HepG2 (cell line): ENCODE results near the gene GMFB. TPM values are rescaled to one million over a fixed set of nuclear protein-coding genes. Genes with fewer than 3 reads are reported as not detected.

ENCODE experiments used
- BRD4 ChIP-seq: sonication (generic); formaldehyde crosslinking; IDR thresholded peaks from 2 replicates; pipeline ENCODE4 v1.4.0; 2020; ENCODE audit warnings: missing genetic modification reagents
- CSRNP2 ChIP-seq: sonication (generic); formaldehyde crosslinking; conservative IDR thresholded peaks from 2 replicates; pipeline ENCODE4 v1.8.0; 2022; ENCODE audit warnings: low read depth, missing genetic modification reagents
- FOSL2 ChIP-seq: sonication (generic); formaldehyde crosslinking; IDR thresholded peaks from 2 replicates; pipeline ENCODE4 v1.4.0; 2020; ENCODE audit warnings: missing genetic modification reagents
- IKZF4 ChIP-seq: sonication (generic); formaldehyde crosslinking; IDR thresholded peaks from 2 replicates; pipeline ENCODE4 v1.5.1; 2020; ENCODE audit warnings: borderline replicate concordance, mild to moderate bottlenecking, low read depth, missing genetic modification reagents; ENCODE audit errors: not compliant biosample characterization
- JARID2 ChIP-seq: sonication (generic); formaldehyde crosslinking; IDR thresholded peaks from 2 replicates; pipeline ENCODE4 v1.8.1; 2023; ENCODE audit warnings: missing genetic modification reagents, inconsistent platforms; ENCODE audit not compliant: insufficient replicate concordance
- MBNL3 ChIP-seq: fragments of 250-450 bp; sonication (Bioruptor Pico); conservative IDR thresholded peaks from 2 replicates; pipeline ENCODE4 v1.8.0; 2022; ENCODE audit warnings: mild to moderate bottlenecking, inconsistent platforms
- MED8 ChIP-seq: sonication (generic); formaldehyde crosslinking; IDR thresholded peaks from 2 replicates; pipeline ENCODE4 v1.8.1; 2023; ENCODE audit warnings: mild to moderate bottlenecking, missing genetic modification reagents; ENCODE audit not compliant: insufficient replicate concordance
- NFYB ChIP-seq: sonication (generic); formaldehyde crosslinking; IDR thresholded peaks from 2 replicates; pipeline ENCODE4 v1.4.0; 2020; ENCODE audit warnings: missing genetic modification reagents
- NPAS2 ChIP-seq: sonication (generic); formaldehyde crosslinking; IDR thresholded peaks from 2 replicates; pipeline ENCODE4 v1.8.0; 2022; ENCODE audit warnings: mild to moderate bottlenecking, missing genetic modification reagents, borderline replicate concordance
- RAD21 ChIP-seq: fragments of 450-650 bp; formaldehyde crosslinking; IDR thresholded peaks from 2 replicates; pipeline ENCODE4 v1.5.0; 2020; ENCODE audit warnings: mild to moderate bottlenecking
- RFX5 ChIP-seq: IDR thresholded peaks from 2 replicates; pipeline ENCODE4 v1.6.1; 2011; ENCODE audit warnings: low read depth, low read length, improper control_type of control experiment
- SMC3 ChIP-seq: IDR thresholded peaks from 2 replicates; pipeline ENCODE4 v1.6.1; 2011; ENCODE audit warnings: low read length, improper control_type of control experiment
- SOX13 ChIP-seq, 3 experiments: fragments of 450-650 bp in 1 of 3; sonication (generic) in 1 of 3; formaldehyde crosslinking in 1 of 3; IDR thresholded peaks in 2 of 3; conservative IDR thresholded peaks in 1 of 3; 2 replicates each; pipeline versions ENCODE4 v1.5.0 to v1.6.1; 2016 to 2020; ENCODE audit warnings: antibody characterized with exemption in 1 of 3, mild to moderate bottlenecking in 1 of 3, missing compliant biosample characterization in 1 of 3, missing genetic modification reagents in 1 of 3, moderate library complexity in 1 of 3
- SYNCRIP ChIP-seq: fragments of 200-400 bp; formaldehyde crosslinking; IDR thresholded peaks from 2 replicates; pipeline ENCODE4 v1.6.1; 2018; ENCODE audit warnings: mild to moderate bottlenecking, low read depth, low read length; ENCODE audit not compliant: insufficient read depth
- ZNF234 ChIP-seq: sonication (generic); formaldehyde crosslinking; conservative IDR thresholded peaks from 2 replicates; pipeline ENCODE4 v1.5.1; 2020; ENCODE audit warnings: mild to moderate bottlenecking, missing genetic modification reagents
- ZNF256 ChIP-seq: sonication (generic); formaldehyde crosslinking; conservative IDR thresholded peaks from 2 replicates; pipeline ENCODE4 v1.4.0; 2020; ENCODE audit warnings: missing genetic modification reagents
- ZNF260 ChIP-seq: sonication (generic); formaldehyde crosslinking; IDR thresholded peaks from 2 replicates; pipeline ENCODE4 v1.4.0; 2020; ENCODE audit warnings: missing genetic modification reagents, low read depth, mild to moderate bottlenecking, borderline replicate concordance
- ZNF432 ChIP-seq: sonication (generic); formaldehyde crosslinking; IDR thresholded peaks from 2 replicates; pipeline ENCODE4 v1.5.0; 2020; ENCODE audit warnings: missing genetic modification reagents, mild to moderate bottlenecking, borderline replicate concordance
- ZNF484 ChIP-seq: sonication (generic); formaldehyde crosslinking; IDR thresholded peaks from 2 replicates; pipeline ENCODE4 v1.5.1; 2020; ENCODE audit warnings: mild to moderate bottlenecking, low read depth, missing genetic modification reagents, borderline replicate concordance
- ZNF512B ChIP-seq: sonication (generic); formaldehyde crosslinking; IDR thresholded peaks from 2 replicates; pipeline ENCODE4 v1.5.1; 2020; ENCODE audit warnings: missing genetic modification reagents, mild to moderate bottlenecking, borderline replicate concordance
- ZNF720 ChIP-seq: sonication (generic); formaldehyde crosslinking; IDR thresholded peaks from 2 replicates; pipeline ENCODE4 v1.4.0; 2020; ENCODE audit warnings: missing genetic modification reagents
- polyA plus RNA-seq, 8 experiments: library from polyadenylated mRNA; depleted of rRNA in 3 of 8; stranded (reverse) in 7 of 8; unstranded in 1 of 8; fragments of >200 nt; fragmentation: Illumina TruSeq in 4 of 8; extraction: Trizol in 4 of 8; gene quantifications; 2 replicates each; pipeline versions ENCODE4 v1.2.1 to v1.2.3, GENCODE V29; 2011 to 2016; ENCODE audit warnings: low read depth in 4 of 8, missing spikeins in 1 of 8, mixed read lengths in 1 of 8; ENCODE audit not compliant: insufficient read depth in 1 of 8
- total RNA-seq, 5 experiments: library from RNA; depleted of rRNA; stranded (reverse); fragments of >200 nt; fragmentation: Illumina TruSeq; extraction: Trizol; gene quantifications; 2 replicates each; pipeline ENCODE4 v1.2.3, GENCODE V29; 2016; ENCODE audit warnings: low read depth in 1 of 5
- TF ChIP-seq, protein P1 (sequence below): sonication (generic); formaldehyde crosslinking; IDR thresholded peaks from 2 replicates; pipeline ENCODE4 v1.8.0; 2022; ENCODE audit warnings: mild to moderate bottlenecking, missing genetic modification reagents, moderate library complexity

Gene GMFB
- total and polyA plus RNA-seq, 2 of the 13 experiments (the other 11 are each of a cell fraction or from before 2014, with no cell fraction given): 17.3 to 68.2 TPM

DNA sequence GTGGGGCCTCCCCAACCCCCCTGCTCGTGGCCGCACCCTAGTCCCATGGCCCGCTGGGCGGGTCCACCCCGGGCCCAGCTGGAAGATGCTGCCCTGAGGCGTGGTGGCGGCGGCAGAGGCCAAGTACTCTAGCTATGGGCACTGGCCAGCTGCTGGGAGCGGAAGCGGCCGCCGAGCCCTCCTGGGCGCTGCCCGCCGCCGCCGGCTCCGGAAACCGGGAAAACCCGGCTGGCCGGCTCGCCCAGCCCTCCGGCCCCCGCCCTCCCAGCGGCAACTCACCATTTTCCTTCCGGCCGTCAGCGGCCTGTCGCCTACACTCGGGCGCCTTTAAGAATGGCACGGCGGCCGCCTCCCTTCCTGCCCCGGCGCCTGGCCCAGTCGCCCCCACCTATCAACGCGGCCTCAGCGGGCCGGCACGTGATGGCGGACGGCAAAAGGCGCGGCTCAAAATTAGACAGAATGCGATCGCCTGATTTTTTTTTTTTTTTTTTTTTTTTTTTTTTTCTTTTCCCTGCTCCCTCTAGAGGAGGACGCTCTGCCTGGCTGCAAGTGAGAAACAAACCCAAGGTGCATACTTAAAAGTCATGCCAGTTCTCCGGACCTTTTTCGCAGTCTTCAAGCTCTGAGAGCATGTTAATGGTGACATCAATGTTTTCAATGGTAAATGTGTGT is at the start of gene GMFB (continued):
- TF ChIP-seq ZNF484 (no peak), SOX13 (IDR thresholded peaks at IDR 0.05) (no peak), SOX13 (CRISPR knock-in tag; conservative IDR thresholded peaks at IDR 0.05 in 1 of 2, IDR thresholded peaks at IDR 0.05 in 1 of 2) (peak in 1 of 2 experiments; percentile 57; a peak in 1 of 4 replicates), NPAS2 (no peak), BRD4 (CRISPR knock-in tag) (peak; percentile 60; the same call in 1 of the 2 replicates), SMC3 (no peak), SYNCRIP (no peak), RAD21 (CRISPR knock-in tag) (0 out of 2 replicates have a peak, but pooled peaks have one; percentile 65), JARID2 (CRISPR knock-in tag) (no peak), ZNF432 (CRISPR knock-in tag) (no peak), NFYB (CRISPR knock-in tag) (peak; percentile 68), RFX5 (no peak), ZNF720 (CRISPR knock-in tag) (no peak), FOSL2 (no peak), MED8 (peak; percentile 61), CSRNP2 (CRISPR knock-in tag) (no peak), ZNF260 (CRISPR knock-in tag) (no peak), IKZF4 (CRISPR knock-in tag) (peak; percentile 70), MBNL3 (CRISPR knock-in tag) (no peak), ZNF234 (CRISPR knock-in tag) (no peak), ZNF256 (CRISPR knock-in tag) (no peak), ZNF512B (no peak)
- TF ChIP-seq, protein P1, sequence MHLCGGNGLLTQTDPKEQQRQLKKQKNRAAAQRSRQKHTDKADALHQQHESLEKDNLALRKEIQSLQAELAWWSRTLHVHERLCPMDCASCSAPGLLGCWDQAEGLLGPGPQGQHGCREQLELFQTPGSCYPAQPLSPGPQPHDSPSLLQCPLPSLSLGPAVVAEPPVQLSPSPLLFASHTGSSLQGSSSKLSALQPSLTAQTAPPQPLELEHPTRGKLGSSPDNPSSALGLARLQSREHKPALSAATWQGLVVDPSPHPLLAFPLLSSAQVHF (CRISPR knock-in tag): no peak
